Measurements from ENCODE around the gene NR2F1-AS1. TPM values are rescaled to one million over a fixed set of nuclear protein-coding genes. Genes with fewer than 3 reads are reported as not detected.

The NR2F1-AS1 gene
- polyA plus RNA-seq, 4 donors: 54.4 to 61.5 (median 56.9) TPM

- DNase-seq (ENCODE audit: low read depth in 4 of 4, low spot score in 3 of 4): peak in 1 of 4 donors; percentile 68
Measured at GRCh38 chr5:93578813-93579691, 2.0 kb downstream of the NR2F1-AS1 start.

GRCh38 chr5:93577854-93578812, 2.9 kb downstream of the NR2F1-AS1 start:
- DNase-seq (ENCODE audit: low read depth in 4 of 4, low spot score in 3 of 4): peak in 2 of 4 donors; percentile 53

- DNase-seq (ENCODE audit: low read depth in 4 of 4, low spot score in 3 of 4): peak in 2 of 4 donors; percentile 8 to 20
Measured at GRCh38 chr5:93576994-93577853, 3.8 kb downstream of the NR2F1-AS1 start.

- peak in 1 of 4 donors; percentile 15 for DNase-seq (ENCODE audit: low read depth in 4 of 4, low spot score in 3 of 4)
Measured at GRCh38 chr5:93575461-93576414, 5.3 kb downstream of the NR2F1-AS1 start.

- peak in 1 of 4 donors; percentile 39 for DNase-seq (ENCODE audit: low read depth in 4 of 4, low spot score in 3 of 4)
Measured at GRCh38 chr5:93574491-93575305, 6.3 kb downstream of the NR2F1-AS1 start.

GRCh38 chr5:93573354-93574351, 7.4 kb downstream of the NR2F1-AS1 start:
- peak in 1 of 4 donors; percentile 49 for DNase-seq (ENCODE audit: low read depth in 4 of 4, low spot score in 3 of 4)

- DNase-seq (ENCODE audit: low read depth in 4 of 4, low spot score in 3 of 4): peak in 1 of 4 donors; percentile 56
Measured at GRCh38 chr5:93572608-93573353, 8.2 kb downstream of the NR2F1-AS1 start.

GRCh38 chr5:93572101-93572607, 8.9 kb downstream of the NR2F1-AS1 start:
- no peak for DNase-seq (ENCODE audit: low read depth in 4 of 4, low spot score in 3 of 4)

- DNase-seq (ENCODE audit: low read depth in 4 of 4, low spot score in 3 of 4): no peak
Measured at GRCh38 chr5:93571114-93571949, 9.7 kb downstream of the NR2F1-AS1 start.

- no peak for DNase-seq (ENCODE audit: low read depth in 4 of 4, low spot score in 3 of 4)
Measured at GRCh38 chr5:93570294-93571113, 10.5 kb downstream of the NR2F1-AS1 start.

- no peak for DNase-seq (ENCODE audit: low read depth in 4 of 4, low spot score in 3 of 4)
Measured at GRCh38 chr5:93569300-93570160, 11.5 kb downstream of the NR2F1-AS1 start.

GRCh38 chr5:93567424-93567823, 13.6 kb downstream of the NR2F1-AS1 start:
- no peak for DNase-seq (ENCODE audit: low read depth in 4 of 4, low spot score in 3 of 4)

- no peak for DNase-seq (ENCODE audit: low read depth in 4 of 4, low spot score in 3 of 4)
Measured at GRCh38 chr5:93566091-93566490, 14.9 kb downstream of the NR2F1-AS1 start.
